Mucosa of gallbladder (tissue), 1 donor: ENCODE measurements around the gene CLSTN1. TPM values are rescaled to one million over a fixed set of nuclear protein-coding genes. Genes with fewer than 3 reads are reported as not detected.
A peak's percentile ranks its signal among the peaks of the same experiment; 100 is the strongest.

Experiments
- DNase-seq: peaks from one replicate; pipeline ENCODE4 v3.0.0-alpha.2; 2020; ENCODE audit warnings: low spot score
- total RNA-seq: library from RNA; stranded (reverse); gene quantifications from one replicate; pipeline ENCODE4 v1.2.1, GENCODE V29; 2021
- donor health status: DM: no; HTN: no; CAD: no.

Gene CLSTN1
- 287 TPM for total RNA-seq

DNA sequence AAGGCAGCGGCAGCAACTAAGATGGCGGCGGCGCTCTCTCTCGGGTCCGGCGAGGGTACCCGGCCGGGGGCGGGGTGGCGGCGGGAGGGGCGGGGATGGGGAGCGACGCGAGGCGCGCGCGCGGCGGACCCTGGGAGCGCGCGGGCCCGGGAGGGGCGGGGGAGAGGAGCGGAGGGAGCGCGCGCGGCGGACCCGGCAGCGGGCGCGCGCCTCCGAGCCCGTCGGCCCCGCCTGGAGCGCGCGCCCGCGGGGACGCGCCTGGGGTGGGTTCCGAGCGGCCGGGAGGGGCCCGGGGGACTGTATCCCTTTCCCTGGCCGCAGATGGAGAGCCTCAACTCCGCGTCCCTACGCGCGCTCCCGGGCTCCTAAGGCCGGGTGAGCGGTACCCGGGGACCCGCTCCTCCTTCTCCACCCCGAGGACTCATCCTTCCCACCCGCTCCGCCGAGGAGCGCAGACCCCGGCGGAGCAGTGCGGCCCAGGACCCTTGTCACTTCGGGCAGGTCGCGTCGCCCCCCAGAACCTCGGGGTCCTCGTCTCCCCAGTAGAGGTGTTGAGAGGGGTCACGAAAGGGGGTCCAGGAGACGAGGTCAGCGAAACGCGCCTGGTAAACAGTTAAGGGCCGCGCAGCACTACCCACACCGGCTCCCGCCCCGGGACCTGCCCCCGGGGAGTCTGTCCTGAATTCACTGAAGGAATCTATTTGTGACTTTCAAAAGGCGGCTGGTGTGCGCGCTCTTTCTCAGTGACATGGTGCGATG lies at the start of gene CLSTN1:
TSS of gene CLSTN1 (minus strand) at position 23 of the 759 bp plus-strand sequence. CDS start 232 bp downstream, outside the sequence.
- DNase-seq: peak; percentile 91

DNA sequence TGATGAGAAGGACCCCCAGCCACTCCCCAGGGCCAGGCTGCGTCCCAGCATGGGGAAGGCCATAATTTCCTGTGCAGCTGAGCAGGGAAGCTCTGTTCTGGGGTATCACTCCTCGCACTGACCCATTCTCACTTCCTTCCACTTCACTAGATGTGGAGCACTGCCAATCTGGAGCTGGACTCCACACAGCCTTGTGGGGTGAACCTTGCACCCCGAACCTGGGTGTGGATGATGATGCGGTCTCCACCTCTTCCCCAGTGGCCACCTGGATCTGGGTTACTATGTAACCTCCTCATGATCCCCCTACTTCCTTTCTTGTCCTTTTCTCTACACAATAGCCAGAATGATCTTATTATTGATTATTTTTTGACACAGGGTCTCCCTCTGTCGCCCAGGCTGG lies 49.6 kb upstream of the CLSTN1 start:
- peak; percentile 25 for DNase-seq

DNA sequence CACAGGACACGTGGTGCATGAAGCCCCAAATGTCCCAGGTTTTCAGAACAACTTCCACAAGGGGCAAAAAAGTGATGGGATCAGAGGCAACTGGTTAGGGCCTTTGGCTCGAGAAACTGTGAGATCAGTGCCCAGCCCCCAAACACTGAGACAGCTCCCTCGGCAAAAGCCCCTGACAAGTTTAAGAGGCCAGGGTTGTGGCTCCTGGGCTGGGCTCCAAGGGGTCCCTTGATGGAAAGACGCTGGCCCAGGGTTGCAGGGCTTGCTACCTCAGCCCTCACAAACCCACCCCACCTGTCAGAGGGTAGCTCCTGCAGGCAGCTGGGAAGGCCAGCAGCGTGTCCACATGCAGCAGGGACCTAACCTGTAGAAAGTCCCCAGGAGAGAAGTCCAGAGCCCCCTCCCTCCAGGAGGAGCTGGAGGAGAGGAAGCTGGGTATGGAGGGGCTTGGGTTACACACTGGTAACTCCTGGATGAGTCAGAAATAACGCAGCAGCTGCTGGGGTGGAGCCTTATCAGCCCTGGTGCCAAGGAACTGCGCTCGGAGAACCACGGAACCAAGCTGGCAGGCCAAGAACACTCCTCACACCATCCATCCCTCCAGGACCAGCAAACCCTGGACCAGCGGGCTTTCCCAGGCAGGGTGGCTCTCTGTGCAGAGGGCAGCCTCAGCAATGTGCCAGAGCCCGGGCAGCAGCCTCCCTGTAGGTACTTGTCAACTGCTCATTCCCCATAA lies 48.8 kb upstream of the CLSTN1 start:
- DNase-seq: no peak

DNA sequence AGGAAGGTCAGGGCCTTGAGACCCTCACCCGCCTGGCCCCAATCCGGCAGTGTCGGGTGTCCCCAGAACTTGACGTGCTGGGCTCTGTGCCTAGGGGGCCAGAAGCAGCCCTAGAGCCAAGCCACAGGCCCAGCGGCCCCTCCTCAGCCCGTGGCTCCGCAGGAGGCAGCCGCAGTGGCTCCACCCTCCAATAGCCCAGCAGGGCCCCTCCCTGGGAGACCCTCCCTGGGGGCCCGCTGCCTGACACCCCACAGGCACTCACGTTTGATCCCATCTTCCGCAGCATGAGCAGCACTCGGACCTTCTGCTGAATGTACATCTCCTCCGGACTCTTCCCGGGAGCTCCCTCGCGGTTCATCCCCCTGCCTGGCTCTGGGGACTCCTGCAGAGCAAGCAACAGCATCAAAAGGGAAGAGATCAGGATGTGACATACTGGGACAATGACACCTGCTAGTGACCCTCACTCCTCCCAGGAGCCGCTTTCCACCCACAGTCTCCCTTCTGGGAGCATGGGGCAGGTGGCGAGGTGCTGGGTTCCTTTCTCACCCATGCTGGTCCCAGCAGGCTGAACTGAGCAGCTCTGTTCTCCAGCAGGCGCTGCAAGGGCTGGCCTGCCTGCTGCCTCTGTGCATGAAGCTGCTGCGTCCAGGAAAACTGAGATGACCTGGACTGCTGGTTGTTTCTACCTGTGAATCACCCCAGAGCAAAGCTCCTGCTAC lies 48.1 kb upstream of the CLSTN1 start:
- no peak for DNase-seq

DNA sequence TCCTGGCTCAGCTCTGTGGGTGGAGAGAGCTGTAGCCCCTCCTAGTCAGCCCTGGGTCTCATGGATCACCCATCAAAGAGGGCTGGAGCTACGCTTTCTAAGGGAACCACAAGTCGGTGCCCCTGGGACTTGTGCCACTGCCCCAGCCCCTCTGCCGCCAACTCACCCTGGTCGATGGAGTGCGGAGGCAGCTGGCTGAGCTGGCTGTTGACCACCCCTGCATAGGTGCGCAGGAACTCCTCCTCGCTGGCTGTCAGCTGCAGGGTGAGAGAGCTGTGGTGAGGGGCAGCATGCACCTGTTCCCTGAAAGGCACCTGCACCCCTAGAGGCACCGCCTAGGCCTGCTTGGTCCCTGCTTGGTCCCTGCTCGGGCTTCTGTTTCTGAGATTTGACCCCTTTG lies 47.3 kb upstream of the CLSTN1 start:
- no peak for DNase-seq

DNA sequence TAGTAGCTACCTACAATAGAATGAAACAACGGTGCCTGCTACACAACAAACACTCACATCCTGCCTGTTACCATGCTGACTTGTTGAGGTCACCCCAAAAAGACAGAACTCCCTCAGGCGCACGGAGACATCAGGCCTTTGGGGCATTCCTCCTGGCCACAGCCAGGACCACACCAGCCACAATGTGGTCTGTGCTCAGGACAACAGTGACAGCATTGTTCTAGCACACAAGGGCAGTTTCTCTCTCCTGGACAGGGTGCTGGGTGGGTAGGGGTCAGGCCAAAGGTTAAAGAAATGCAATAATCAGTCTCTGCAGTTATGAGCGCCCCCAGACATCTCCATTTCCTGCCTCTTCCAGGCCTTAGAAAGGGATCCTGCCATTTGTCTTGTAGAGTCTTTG lies 46.8 kb upstream of the CLSTN1 start:
- no peak for DNase-seq

DNA sequence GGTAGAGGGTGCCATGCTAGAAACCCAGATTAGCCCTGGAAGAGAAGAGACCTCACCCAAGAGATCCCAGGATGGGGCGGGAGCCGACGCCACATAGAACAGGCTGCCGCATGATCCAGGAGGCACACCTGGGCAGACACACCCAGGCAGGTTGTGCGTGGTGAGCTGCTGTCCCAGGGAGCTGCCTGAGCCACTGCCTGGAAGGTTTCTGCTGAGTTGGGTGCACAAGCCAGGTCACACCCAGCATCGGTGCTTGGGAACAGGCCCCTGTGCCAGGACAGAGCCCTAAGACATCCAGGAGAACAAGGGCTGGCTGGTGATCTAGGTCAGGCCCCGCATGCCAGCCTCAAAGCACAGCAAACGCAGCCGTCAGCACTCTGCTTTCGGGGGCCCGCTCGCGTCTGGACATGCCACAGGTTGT lies 46.1 kb upstream of the CLSTN1 start:
- DNase-seq: no peak

DNA sequence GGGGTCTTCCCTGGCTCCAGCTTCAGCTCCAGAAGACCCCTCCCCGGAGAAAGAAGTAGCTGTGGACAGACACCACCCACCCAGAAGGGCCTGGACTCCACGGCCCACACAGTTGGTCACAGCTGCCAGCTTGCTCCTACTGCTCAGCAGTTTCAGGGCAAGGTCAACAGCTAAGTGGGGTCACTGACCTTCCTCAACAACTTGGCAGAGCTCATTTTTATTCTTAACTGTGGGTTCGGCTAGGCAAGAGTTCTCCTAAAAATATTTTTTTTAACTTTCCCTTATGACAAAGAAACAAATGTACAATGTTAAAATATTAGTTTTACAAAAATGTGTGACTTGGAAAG lies 44.5 kb upstream of the CLSTN1 start:
- no peak for DNase-seq

DNA sequence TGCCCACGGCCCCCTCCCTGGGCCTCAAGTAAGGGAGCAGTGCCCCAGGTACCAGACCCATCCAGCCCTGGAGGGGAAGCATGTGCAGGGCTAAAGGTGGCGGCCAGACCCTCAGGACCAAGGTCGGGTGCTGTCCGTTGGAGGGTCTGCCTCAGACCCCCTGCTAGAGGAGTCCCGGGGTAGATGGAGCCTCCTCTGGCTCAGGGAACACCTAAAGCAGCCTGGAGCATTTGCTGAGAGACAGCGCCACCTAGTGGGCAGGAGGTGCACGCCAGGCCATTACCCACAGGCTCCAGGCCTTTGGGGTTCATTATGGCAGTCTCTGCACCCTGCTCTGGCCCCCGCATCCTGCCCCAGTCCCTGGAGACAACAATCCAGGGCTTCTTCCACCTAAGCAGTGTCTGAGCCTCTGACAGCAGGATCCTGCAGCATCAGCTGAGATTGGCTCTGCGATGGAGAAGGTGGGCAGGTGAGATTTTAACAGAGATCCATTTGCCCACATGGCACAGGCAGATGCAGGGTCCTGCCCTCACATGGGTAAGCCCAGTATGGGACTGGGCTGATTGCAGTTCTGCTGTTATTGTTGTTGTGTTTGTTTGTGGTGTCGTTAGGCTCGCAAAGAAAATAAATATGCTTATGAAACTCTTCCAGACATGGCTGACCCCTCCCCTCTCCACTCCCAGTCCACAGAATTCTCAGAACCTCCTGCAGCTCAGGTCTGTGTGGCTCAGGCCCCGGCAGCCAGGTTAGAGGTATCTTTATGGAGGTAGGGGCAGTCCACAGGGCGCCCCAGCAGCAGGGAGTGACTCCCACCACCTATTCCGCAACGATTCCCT lies 43.9 kb upstream of the CLSTN1 start:
- DNase-seq: peak; percentile 88

DNA sequence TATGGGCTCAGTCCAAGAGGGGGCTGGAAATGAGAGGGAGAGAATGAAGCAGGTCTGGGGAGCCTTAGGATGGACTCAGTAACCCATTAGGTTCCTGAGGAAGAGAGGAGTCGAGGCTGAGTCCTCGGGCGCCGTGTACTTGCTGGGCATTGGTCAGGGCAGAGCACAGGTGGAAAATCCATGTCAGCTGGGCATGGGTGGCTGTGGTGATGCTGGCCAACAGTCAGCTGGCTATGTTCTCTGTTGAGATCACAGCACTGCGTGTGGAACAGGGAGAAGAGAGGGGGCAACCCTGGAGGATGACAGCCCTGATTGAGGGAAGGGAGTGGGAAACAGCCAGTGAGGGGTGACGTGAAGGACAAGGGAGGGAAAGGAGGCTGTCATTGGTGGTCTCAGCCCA lies 43.1 kb upstream of the CLSTN1 start:
- no peak for DNase-seq

DNA sequence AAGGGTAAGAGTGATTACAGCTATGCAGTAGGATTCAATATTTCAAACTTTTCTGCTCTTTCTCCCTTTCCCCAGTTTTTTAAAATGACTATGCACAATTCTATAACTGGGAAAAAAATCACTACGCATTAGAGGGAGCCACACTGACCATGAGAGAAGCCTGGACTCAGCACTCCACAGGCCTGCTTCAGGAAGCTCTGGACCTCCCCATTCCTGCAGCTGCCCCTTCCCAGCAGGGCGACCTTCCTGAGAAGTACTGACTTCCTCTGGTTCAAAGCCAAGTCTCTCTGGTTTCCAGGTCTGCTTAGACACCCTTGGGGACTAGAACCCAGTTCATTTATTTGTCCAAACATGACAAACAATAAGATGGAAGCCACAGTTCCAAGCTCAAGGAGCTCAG lies 42.0 kb upstream of the CLSTN1 start:
- no peak for DNase-seq

DNA sequence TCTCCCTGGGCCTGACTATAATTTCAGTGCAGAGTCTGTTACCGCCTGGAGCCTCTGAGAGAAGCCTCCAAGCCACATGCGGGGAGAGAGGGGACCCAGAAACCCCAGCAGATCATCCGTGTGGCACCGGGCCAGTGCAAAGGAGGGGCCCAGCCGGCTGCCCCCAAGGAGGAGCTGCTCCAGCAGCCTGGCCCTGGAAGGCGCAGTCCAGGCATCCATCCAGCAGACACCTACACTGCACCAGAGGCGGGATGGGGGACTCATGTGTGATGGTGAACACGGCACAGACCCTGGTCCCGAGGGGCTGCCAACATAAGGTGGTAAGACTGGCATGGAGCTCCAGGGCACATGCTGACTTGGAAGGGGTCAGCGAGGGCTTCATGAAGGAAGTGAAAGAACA lies 39.6 kb upstream of the CLSTN1 start:
- DNase-seq: no peak

DNA sequence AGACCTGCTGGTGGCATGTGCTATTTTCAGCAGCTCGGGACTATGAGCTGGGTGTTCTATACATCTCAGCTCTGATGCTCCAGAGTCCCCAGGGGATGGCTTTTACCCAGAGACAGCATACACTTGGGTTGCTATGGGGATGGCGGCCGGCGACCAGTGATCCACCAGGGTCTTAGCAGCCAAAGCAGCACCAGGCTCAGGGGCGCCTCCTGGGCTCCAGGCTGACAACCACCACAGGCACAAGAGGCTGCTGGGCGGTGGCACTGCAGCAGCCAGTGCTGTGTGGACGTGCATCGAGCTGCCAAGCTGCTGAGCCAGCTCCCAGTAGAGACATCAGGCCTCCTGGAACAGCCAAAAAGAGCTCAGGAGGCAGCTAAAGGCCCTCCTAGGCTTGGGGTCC lies 37.6 kb upstream of the CLSTN1 start:
- no peak for DNase-seq

DNA sequence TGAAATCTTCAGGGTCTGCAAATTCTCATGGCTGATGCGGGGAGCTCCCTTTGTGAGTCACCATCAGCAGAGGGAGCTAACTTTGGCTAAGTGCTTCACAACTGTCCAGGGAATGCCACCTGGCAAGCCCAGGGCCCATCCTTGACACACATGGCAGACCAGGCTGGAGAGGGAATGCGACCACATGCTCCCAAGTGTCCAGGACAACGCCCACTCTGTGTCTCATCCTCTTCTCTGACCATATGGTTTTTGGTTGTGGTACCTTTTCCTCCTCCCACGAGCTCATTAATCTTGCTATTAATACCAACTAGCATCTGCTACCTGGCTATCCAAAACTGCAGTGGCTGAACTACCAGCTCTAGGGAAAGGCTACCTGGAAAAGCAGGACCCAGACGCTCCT lies 37.1 kb upstream of the CLSTN1 start:
- no peak for DNase-seq

DNA sequence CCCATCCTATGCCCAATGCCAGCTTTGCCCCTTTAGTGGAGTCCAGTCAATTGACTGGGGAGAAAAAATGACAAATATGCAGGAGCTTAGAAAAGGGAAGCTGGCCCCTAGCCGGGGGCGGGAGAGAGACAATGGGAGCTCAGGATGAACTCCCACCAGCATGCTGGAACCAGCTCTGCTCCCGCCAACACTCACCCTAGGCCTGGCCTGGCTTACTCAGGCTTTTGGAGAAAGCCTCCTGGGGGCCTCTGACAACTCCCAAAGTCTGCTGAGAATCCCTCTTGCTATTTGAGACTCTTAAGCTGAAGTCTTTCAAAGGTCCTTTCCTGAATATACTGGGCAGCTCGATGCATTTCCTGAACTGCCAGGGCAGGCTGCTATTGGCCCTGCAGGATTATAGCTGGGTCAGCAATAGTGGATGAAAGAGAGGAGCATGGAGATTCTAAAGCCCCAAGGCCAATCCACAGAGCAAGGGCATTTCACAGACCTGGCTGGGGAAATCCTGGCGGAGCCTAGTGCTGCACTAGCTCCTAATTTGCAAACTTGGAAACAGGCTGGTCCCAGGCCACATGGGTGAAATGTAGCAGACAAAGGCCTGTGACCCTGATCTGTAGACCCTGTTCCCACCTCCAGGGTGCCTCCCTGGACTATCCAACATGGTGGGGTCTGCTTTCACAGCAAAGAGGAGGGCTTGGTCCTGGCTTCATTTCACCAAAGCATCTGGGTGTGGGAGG lies 35.7 kb upstream of the CLSTN1 start:
- no peak for DNase-seq

DNA sequence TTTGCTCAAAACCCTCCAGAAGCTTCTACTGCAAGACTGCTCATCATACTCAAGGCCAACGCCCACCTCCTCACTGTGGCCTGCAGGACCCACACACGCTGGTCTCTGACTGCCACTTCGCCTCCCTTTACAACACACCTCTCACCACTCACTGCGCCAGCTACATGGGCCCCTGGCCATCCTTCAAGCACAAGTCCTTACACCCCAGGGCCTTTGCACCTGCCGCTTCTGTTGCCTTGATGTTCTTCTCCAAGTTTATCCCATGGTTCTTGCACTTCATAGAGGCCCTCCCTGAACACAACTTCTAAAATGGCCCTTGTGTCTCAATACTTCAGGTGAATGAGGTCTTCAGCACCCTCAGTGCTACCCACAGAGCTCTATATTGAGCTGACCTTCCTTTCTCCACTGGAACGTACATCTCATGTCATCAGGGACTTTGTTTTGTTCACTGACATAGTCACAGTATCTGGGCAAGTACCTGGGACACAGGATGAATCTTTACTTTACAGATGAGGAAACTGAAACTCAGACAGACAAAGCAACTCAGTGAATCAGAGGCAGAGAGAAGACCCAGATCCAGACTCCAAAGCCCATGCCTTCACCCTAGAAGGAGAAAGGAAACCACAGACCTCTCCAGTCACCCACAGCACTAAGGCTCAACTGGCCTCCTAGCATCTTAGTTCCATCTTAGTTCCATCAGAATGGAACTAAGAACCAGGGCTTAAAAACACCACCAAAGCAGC lies 34.7 kb upstream of the CLSTN1 start:
- no peak for DNase-seq

DNA sequence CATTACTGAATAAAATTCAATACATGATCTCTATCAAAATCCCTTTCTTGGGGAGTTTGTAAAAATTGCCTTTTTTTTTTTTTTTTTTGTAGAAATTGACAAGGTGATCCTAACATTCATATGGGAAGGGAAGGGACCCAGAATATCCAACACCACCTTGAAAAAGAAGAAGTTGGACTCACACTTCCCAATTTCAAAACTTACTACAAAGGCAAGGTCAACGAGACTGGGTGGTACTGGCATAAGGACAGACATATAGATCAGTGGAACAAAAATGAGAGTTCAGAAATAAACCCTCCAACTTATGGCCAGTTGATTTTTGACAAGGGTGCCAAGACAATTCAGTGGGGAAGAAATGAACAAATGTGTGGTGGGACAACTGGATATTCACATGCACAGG lies 31.4 kb upstream of the CLSTN1 start:
- DNase-seq: no peak

DNA sequence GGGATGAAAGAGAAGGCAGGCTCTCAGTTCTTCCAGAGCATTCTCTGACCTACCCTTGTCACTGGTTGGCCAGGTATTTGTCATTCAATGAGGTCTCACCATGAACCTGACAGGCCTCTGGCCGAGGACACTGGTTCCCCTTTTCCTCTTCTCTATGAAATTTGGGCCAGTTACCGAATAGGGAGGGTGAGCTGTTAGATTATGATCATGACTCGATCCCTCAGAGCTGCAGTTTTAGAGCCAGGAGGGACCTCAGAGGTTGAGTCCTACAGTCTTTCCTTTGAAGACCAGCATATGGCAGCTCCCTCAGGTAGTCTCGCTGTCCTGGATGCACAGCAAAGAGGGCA lies 29.5 kb upstream of the CLSTN1 start:
- no peak for DNase-seq

DNA sequence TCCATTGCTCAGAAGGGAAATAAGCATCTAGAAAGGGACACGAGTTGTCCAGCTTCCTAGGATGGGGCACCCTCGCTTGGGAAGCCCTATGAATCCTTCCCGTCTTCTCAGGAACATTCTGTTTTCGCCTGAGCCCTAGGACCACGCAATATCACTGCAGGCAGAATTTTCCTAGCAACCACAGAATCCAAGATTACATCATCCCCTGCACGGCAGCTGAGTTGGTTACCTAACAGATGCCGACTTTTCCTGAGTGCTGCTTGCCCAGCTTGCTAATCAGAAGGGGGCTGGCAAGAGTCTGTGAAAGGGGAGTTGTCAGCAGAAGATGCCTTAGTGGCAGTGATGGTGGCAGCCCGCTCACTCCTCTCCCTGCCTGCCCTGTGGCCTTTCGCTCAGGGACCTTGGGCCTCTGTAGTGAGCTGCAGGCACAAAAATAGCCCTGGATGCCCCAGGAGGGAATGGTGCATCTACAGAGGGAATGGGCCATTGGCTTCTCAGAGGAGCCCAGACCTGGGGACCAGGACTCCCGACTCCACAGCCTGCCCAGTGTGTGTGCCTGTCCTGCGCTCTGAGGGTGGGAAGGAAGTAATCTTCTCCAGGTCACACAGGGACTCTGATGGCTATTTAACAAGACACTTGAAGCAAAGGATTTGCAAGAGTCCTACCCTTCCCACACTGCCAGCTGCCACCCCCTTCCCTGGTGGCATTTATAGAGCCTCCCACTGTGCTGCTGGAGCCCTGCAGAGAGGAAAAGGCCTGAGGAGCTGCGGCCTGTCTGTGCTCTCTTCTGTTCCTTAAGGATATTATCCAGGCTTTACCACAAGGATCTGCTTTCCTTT lies 28.9 kb upstream of the CLSTN1 start:
- DNase-seq: no peak

DNA sequence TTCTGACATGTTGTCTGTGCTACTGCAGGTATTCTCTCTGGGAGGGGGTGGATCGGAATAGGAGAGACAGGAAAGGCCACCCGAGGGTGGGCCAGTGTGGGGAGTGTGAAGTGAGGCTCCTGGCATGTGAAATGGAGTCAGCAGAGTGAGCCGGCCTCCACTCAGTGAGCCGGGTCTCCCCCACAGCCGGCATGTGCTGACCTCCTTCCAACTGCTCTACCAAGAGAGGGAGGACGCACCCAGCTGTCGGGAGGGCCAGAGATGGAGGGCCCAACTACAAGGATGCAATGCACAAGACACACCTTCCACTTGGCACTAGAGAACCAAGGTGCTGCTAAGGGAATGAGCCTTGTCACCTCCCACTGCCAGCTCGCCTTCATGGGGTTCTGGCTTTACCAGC lies 28.2 kb upstream of the CLSTN1 start:
- no peak for DNase-seq
